ENCODE measurements around the gene OR1I1.

- TF ChIP-seq POLR2AphosphoS5 (IDR thresholded peaks at IDR 0.05; ENCODE audit: low read depth, low read length) (no peak), TAF1 (IDR thresholded peaks at IDR 0.05; ENCODE audit: borderline replicate concordance, low read depth, low read length) (no peak)
Measured at GRCh38 chr19:15099017-15099582, 17.1 kb downstream of the OR1I1 start.
